Upper lobe of left lung (tissue), 6 donors: ENCODE results near the gene FDCSP. TPM values are rescaled to one million over a fixed set of nuclear protein-coding genes. Genes with fewer than 3 reads are reported as not detected.

Experiments
- ATAC-seq, 2 donors: fragments of 200-7000 bp; cut with Tn5 transposase; one replicate each; pipeline ENCODE4 v1.9.1; 2022; ENCODE audit warnings: mild to moderate bottlenecking in 2 of 2, moderate library complexity in 2 of 2; ENCODE audit not compliant: low FRiP score in 2 of 2
- DNase-seq, 2 donors: peaks; one replicate each; pipeline ENCODE4 v3.0.0-alpha.2; 2019 to 2020
- H3K27ac ChIP-seq, 4 donors: fragments of 200-600 bp; sonication (generic); one replicate each; pipeline ENCODE4 v1.5.1; 2016 to 2019
- H3K27me3 ChIP-seq, 4 donors: fragments of 200-600 bp; sonication (generic); one replicate each; pipeline ENCODE4 v1.5.1; 2017 to 2019
- H3K36me3 ChIP-seq, 4 donors: fragments of 200-600 bp; sonication (generic); one replicate each; pipeline ENCODE4 v1.5.1; 2016 to 2019
- H3K4me1 ChIP-seq, 4 donors: fragments of 200-600 bp; sonication (generic); one replicate each; pipeline ENCODE4 v1.5.1; 2018 to 2019
- H3K4me3 ChIP-seq, 4 donors: fragments of 200-600 bp; sonication (generic); one replicate each; pipeline ENCODE4 v1.5.1; 2017 to 2019; ENCODE audit warnings: mild to moderate bottlenecking in 2 of 4, moderate library complexity in 1 of 4
- H3K9me3 ChIP-seq, 4 donors: fragments of 200-600 bp; sonication (generic); one replicate each; pipeline ENCODE4 v1.5.1; 2018 to 2019
- CTCF ChIP-seq, 6 experiments: fragments of 450-650 bp in 4 of 6; fragments of 200-600 bp in 2 of 6; sonication (generic) in 2 of 6; IDR thresholded peaks; one replicate each; pipeline ENCODE4 v1.5.1; 2016 to 2019; ENCODE audit warnings: antibody characterized with exemption in 6 of 6
- EP300 ChIP-seq, 4 donors: sonication (generic); formaldehyde crosslinking; IDR thresholded peaks; one replicate each; pipeline ENCODE4 v1.5.1; 2017; ENCODE audit warnings: antibody characterized with exemption in 4 of 4, control low read depth in 2 of 4
- POLR2A ChIP-seq, 4 donors: fragments of 450-650 bp; IDR thresholded peaks; one replicate each; pipeline ENCODE4 v1.5.1; 2016 to 2017; ENCODE audit warnings: antibody characterized with exemption in 4 of 4, mild to moderate bottlenecking in 2 of 4
- POLR2AphosphoS5 ChIP-seq, 2 donors: sonication (generic); formaldehyde crosslinking; IDR thresholded peaks; one replicate each; pipeline ENCODE4 v1.5.1; 2017; ENCODE audit warnings: antibody characterized with exemption in 2 of 2
- WGBS, 2 donors: methylation state at CpG; one replicate each; pipeline ENCODE4 v1.1.5; 2017 to 2018; 5-methylcytosine and 5-hydroxymethylcytosine counted together
- total RNA-seq, 6 donors: library from RNA; depleted of rRNA in 4 of 6; stranded (reverse); fragments of >200 nt in 4 of 6; gene quantifications; one replicate each; pipeline versions ENCODE4 v1.1.0 to v1.2.1, GENCODE V29; 2016 to 2021
- donor health status: DM: no; HTN: no; CAD: no; lungs with moderate emphysema.
- donor health status: DM: no; HTN: yes; CAD: no; lungs with severe emphysema.

Gene FDCSP
- total RNA-seq = under 1 TPM in 1 of 6 donors, not detected in 5; 0.51 TPM

GRCh38 chr4:70225824-70226223, at the start of gene FDCSP:
Gene FDCSP, plus strand, starts transcription at chr4:70226124. Its CDS starts 5,071 bp downstream, at chr4:70231195.
- H3K4me3 ChIP-seq = no peak within 1 kb of the TSS
- H3K4me1 ChIP-seq = no peaks in the 10 kb centered on the region
- H3K27me3 ChIP-seq = no peaks in the 10 kb centered on the region
- H3K27ac ChIP-seq = no peak within 1 kb of the TSS
- no peak for DNase-seq
- no peak for ATAC-seq
- 66 to 82% methylated on average over 2 of the region's 2 CpGs for WGBS, 2 donors
- TF ChIP-seq EP300 (IDR thresholded peaks at IDR 0.05) (no peak), CTCF (IDR thresholded peaks at IDR 0.05) (no peak)
- H3K36me3 ChIP-seq = no peaks in the 10 kb centered on the region
- no peaks in the 10 kb centered on the region for H3K9me3 ChIP-seq

GRCh38 chr4:70177090-70177489, 48.8 kb upstream of the FDCSP start:
- H3K9me3 ChIP-seq = no peaks in the 10 kb centered on the region
- no peaks in the 10 kb centered on the region for H3K36me3 ChIP-seq
- TF ChIP-seq EP300 (IDR thresholded peaks at IDR 0.05) (no peak), CTCF (IDR thresholded peaks at IDR 0.05) (no peak), POLR2A (IDR thresholded peaks at IDR 0.05) (no peak), POLR2AphosphoS5 (IDR thresholded peaks at IDR 0.05) (no peak)
- no peak overlapping the region for H3K4me3 ChIP-seq
- H3K27ac ChIP-seq = no peak overlapping the region
- H3K4me1 ChIP-seq = no peaks in the 10 kb centered on the region
- DNase-seq = no peak
- 74 to 81% methylated on average over 5 of the region's 5 CpGs for WGBS, 2 donors
- no peaks in the 10 kb centered on the region for H3K27me3 ChIP-seq
- no peak for ATAC-seq

- Histone ChIP-seq H3K36me3 (no peaks in the 10 kb centered on the region), H3K4me3 (no peak overlapping the region), H3K4me1 (no peaks in the 10 kb centered on the region), H3K27ac (no peak overlapping the region), H3K9me3 (no peaks in the 10 kb centered on the region), H3K27me3 (no peaks in the 10 kb centered on the region)
- TF ChIP-seq POLR2A (IDR thresholded peaks at IDR 0.05) (no peak), EP300 (IDR thresholded peaks at IDR 0.05) (no peak), CTCF (IDR thresholded peaks at IDR 0.05) (no peak), POLR2AphosphoS5 (IDR thresholded peaks at IDR 0.05) (no peak)
- DNase-seq (no peak), ATAC-seq (no peak)
- WGBS, 2 donors = 83 to 90% methylated on average over 5 of the region's 5 CpGs
Measured at GRCh38 chr4:70178075-70178660, 47.8 kb upstream of the FDCSP start.

GRCh38 chr4:70179811-70180210, 46.1 kb upstream of the FDCSP start:
- TF ChIP-seq POLR2AphosphoS5 (IDR thresholded peaks at IDR 0.05) (no peak), POLR2A (IDR thresholded peaks at IDR 0.05) (no peak), CTCF (IDR thresholded peaks at IDR 0.05) (no peak), EP300 (IDR thresholded peaks at IDR 0.05) (no peak)
- ATAC-seq (no peak), DNase-seq (no peak)
- Histone ChIP-seq H3K4me1 (no peaks in the 10 kb centered on the region), H3K9me3 (no peaks in the 10 kb centered on the region), H3K27ac (no peak overlapping the region), H3K27me3 (no peaks in the 10 kb centered on the region), H3K36me3 (no peaks in the 10 kb centered on the region), H3K4me3 (no peak overlapping the region)
- 59 to 73% methylated on average over 2 of the region's 2 CpGs for WGBS, 2 donors

GRCh38 chr4:70181864-70182263, 44.1 kb upstream of the FDCSP start:
- H3K27ac ChIP-seq = no peak overlapping the region
- TF ChIP-seq CTCF (IDR thresholded peaks at IDR 0.05) (no peak), EP300 (IDR thresholded peaks at IDR 0.05) (no peak), POLR2A (IDR thresholded peaks at IDR 0.05) (no peak), POLR2AphosphoS5 (IDR thresholded peaks at IDR 0.05) (no peak)
- no peaks in the 10 kb centered on the region for H3K9me3 ChIP-seq
- WGBS, 2 donors = 47 to 51% methylated on average over 1 of the region's 1 CpG
- no peak for ATAC-seq
- no peak for DNase-seq
- H3K27me3 ChIP-seq = no peaks in the 10 kb centered on the region
- no peak overlapping the region for H3K4me3 ChIP-seq
- H3K4me1 ChIP-seq = no peaks in the 10 kb centered on the region
- no peaks in the 10 kb centered on the region for H3K36me3 ChIP-seq
